Effector memory CD8-positive, alpha-beta T cell (primary cell): ENCODE results near the gene PKLR.

ENCODE experiments used
- ATAC-seq: fragments of 150-1000 bp; cut with Tn5 transposase; replicated peaks from 2 replicates; pipeline ENCODE4 v1.10.0; 2021; ENCODE audit warnings: mild to moderate bottlenecking, moderate library complexity
- DNase-seq, 3 experiments: peaks; one replicate each; pipeline ENCODE4 v3.0.0; 2021
- H3K27ac Mint-ChIP-seq, 2 donors: one replicate each; pipeline ENCODE4 v1.8.0; 2022; ENCODE audit warnings: mild to moderate bottlenecking in 2 of 2, mixed read lengths in 2 of 2, moderate library complexity in 2 of 2
- H3K27me3 Mint-ChIP-seq, 2 donors: one replicate each; pipeline ENCODE4 v1.8.0; 2022; ENCODE audit warnings: mixed read lengths in 2 of 2
- H3K36me3 Mint-ChIP-seq: one replicate; pipeline ENCODE4 v1.8.0; 2022; ENCODE audit warnings: mild to moderate bottlenecking, moderate library complexity, mixed read lengths; ENCODE audit not compliant: insufficient read depth
- H3K4me1 Mint-ChIP-seq, 2 donors: one replicate each; pipeline ENCODE4 v1.8.0; 2022; ENCODE audit warnings: low read depth in 2 of 2, mixed read lengths in 2 of 2
- H3K4me3 Mint-ChIP-seq, 2 donors: one replicate each; pipeline ENCODE4 v1.8.0; 2022; ENCODE audit warnings: mild to moderate bottlenecking in 2 of 2, mixed read lengths in 2 of 2, moderate library complexity in 2 of 2
- H3K9me3 Mint-ChIP-seq, 2 donors: one replicate each; pipeline ENCODE4 v1.8.0; 2022; ENCODE audit warnings: mixed read lengths in 2 of 2

Gene PKLR

DNA sequence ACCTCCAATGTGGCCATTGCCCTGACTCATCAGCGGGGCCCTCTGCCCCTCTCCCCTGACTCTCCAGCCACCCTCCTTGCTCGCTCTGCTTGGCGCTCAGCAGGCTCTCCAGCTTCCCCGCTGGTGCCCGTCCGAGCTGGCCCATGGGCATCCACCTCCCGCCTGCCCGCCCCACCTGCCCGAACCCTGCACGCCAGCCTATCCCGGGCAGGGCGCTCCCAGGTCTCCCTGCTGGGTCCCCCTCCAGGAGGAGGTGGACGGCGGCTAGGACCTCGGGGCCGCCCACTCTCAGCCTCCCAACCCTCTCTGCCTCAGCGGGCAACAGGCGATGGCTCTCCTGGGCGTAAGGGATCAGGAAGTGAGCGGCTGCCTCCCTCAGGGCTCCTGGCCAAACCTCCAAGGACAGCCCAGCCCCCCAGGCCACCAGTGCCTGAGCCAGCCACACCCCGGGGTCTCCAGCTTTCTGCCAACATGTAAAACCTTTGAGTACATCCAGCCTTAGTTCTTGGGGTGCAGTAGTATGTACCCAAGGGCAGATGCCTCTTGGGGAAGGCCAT is 13.2 kb downstream of the PKLR start:
- no peak overlapping the region for H3K27ac Mint-ChIP-seq
- H3K4me3 Mint-ChIP-seq, result no peak overlapping the region
- ATAC-seq, result no peak
- H3K9me3 Mint-ChIP-seq, result no peaks in the 10 kb centered on the region
- DNase-seq, result no peak
- peaks cover 0 to 18% of the 10 kb centered on the region in 2 donors for H3K27me3 Mint-ChIP-seq
- H3K36me3 Mint-ChIP-seq, result peaks cover 2% of the 10 kb centered on the region
- no peaks in the 10 kb centered on the region for H3K4me1 Mint-ChIP-seq

DNA sequence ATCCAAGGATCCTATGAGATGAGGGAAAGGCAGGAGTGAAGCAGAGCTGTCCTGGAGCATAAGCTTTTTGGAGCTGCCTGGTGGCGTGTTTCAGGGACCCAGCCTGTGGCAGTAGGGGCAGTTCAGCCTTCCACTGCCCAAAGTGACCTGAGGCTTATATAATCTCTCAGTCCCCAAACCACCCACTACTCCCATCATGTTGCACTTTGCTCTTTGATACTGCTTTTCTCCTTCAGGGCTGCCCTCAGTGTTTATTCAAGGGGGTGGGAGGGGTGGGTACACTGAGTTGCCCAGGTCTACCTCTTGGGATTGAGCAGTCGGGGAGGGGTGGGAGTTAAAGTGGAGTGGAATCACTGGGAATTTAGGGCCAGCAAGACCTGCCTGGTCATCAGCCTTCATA is 14.7 kb downstream of the PKLR start:
- no peaks in the 10 kb centered on the region for H3K9me3 Mint-ChIP-seq
- no peaks in the 10 kb centered on the region for H3K4me1 Mint-ChIP-seq
- peaks cover 0 to 13% of the 10 kb centered on the region in 2 donors for H3K27me3 Mint-ChIP-seq
- no peak overlapping the region for H3K4me3 Mint-ChIP-seq
- H3K36me3 Mint-ChIP-seq, result peaks cover 2% of the 10 kb centered on the region
- H3K27ac Mint-ChIP-seq, result no peak overlapping the region
- DNase-seq (no peak), ATAC-seq (no peak)

DNA sequence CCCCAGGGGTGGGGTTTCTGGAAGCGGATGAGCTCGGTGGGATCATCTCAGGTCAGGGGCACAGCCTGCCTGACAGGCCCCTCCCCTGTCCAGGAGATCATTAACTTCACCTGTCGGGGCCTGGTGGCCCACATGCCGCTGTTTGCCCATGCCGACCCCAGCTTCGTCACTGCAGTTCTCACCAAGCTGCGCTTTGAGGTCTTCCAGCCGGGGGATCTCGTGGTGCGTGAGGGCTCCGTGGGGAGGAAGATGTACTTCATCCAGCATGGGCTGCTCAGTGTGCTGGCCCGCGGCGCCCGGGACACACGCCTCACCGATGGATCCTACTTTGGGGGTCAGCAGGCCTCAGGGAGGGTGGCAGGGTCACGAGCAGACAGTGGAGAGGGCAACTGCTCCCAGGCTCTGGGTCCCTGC is 15.6 kb downstream of the PKLR start:
- H3K36me3 Mint-ChIP-seq, result peaks cover under 1% of the 10 kb centered on the region
- H3K27ac Mint-ChIP-seq, result no peak overlapping the region
- no peak for DNase-seq
- peaks cover 0 to 9% of the 10 kb centered on the region in 2 donors for H3K27me3 Mint-ChIP-seq
- H3K4me3 Mint-ChIP-seq, result no peak overlapping the region
- no peak for ATAC-seq
- no peaks in the 10 kb centered on the region for H3K4me1 Mint-ChIP-seq
- H3K9me3 Mint-ChIP-seq, result no peaks in the 10 kb centered on the region

DNA sequence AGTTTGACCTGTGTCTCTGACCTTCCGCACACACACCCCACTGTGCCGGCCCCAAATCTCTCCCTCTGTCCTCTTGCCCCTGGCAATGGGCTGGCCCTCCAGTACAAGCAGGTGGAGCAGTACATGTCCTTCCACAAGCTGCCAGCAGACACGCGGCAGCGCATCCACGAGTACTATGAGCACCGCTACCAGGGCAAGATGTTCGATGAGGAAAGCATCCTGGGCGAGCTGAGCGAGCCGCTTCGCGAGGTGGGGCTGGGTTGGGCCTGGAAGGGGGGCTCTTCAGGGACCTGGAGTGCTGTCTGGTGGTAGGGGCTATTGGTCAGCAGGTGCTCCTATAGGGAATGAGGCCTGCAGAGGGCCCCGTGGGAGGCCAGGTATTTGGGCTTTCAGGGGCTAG is 16.2 kb downstream of the PKLR start:
- Mint-ChIP-seq H3K27ac (no peak overlapping the region), H3K27me3 (peaks cover 0 to 3% of the 10 kb centered on the region in 2 donors), H3K9me3 (no peaks in the 10 kb centered on the region), H3K36me3 (no peaks in the 10 kb centered on the region), H3K4me1 (no peaks in the 10 kb centered on the region), H3K4me3 (no peak overlapping the region)
- no peak for DNase-seq
- ATAC-seq, result no peak

DNA sequence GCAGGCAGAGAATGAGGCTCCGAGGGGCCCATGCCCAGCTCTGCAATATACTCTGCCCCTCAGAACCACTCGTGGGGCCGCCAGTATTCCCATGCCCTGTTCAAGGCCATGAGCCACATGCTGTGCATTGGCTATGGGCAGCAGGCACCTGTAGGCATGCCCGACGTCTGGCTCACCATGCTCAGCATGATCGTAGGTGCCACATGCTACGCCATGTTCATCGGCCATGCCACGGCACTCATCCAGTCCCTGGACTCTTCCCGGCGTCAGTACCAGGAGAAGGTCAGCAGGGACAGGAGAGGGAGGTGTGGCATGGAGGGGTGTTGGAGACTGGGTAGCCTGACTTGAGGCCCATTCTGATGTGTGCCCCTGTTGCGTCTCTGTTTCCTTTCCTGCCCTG is 16.8 kb downstream of the PKLR start:
- H3K4me1 Mint-ChIP-seq, result no peaks in the 10 kb centered on the region
- no peaks in the 10 kb centered on the region for H3K36me3 Mint-ChIP-seq
- H3K27me3 Mint-ChIP-seq, result no peaks in the 10 kb centered on the region
- H3K4me3 Mint-ChIP-seq, result no peak overlapping the region
- DNase-seq (no peak), ATAC-seq (no peak)
- H3K9me3 Mint-ChIP-seq, result no peaks in the 10 kb centered on the region
- no peak overlapping the region for H3K27ac Mint-ChIP-seq

DNA sequence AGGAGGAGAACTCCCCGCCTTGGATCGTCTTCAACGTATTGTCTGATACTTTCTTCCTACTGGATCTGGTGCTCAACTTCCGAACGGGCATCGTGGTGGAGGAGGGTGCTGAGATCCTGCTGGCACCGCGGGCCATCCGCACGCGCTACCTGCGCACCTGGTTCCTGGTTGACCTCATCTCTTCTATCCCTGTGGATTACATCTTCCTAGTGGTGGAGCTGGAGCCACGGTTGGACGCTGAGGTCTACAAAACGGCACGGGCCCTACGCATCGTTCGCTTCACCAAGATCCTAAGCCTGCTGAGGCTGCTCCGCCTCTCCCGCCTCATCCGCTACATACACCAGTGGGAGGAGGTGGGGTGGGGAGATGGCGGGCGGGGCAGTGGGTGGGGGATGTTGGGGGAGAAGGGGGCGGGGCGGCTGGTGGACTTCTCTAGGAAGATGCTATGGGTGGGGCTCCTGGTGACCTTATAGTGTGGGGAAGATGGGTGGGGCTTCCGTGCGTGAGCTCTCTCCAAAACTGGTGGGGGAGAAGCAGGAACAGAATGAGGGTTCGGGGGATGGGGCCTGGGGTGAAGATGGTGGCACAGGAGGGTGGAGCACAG is 18.6 kb downstream of the PKLR start:
- H3K27me3 Mint-ChIP-seq, result no peaks in the 10 kb centered on the region
- H3K4me1 Mint-ChIP-seq, result peaks cover 0 to 3% of the 10 kb centered on the region in 2 donors
- DNase-seq (no peak), ATAC-seq (no peak)
- no peaks in the 10 kb centered on the region for H3K36me3 Mint-ChIP-seq
- H3K27ac Mint-ChIP-seq, result no peak overlapping the region
- no peaks in the 10 kb centered on the region for H3K9me3 Mint-ChIP-seq
- H3K4me3 Mint-ChIP-seq, result no peak overlapping the region

DNA sequence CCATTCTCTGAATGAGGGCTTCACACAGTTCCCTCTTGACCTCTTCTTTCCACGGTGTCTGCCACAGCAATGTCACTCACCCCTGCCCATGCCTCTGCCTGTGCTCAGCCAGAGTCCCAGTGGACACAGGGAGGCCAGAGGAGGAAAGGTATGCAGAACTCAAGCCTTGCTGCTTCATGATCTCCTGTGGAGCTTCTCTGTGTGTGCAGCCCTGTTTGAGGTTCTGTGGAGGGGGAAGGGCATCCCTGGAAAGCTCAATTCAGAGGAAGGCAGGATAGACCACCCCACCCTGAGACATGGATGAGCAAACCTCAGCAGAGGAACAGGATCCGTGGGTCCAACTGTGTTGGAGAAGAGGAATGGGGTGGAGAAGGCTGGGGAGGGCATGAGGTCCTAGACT is 22.0 kb downstream of the PKLR start:
- H3K27me3 Mint-ChIP-seq, result no peaks in the 10 kb centered on the region
- H3K9me3 Mint-ChIP-seq, result no peaks in the 10 kb centered on the region
- no peak overlapping the region for H3K27ac Mint-ChIP-seq
- ATAC-seq (no peak), DNase-seq (no peak)
- no peaks in the 10 kb centered on the region for H3K36me3 Mint-ChIP-seq
- H3K4me3 Mint-ChIP-seq, result no peak overlapping the region
- H3K4me1 Mint-ChIP-seq, result peaks cover 10 to 12% of the 10 kb centered on the region in 2 donors

DNA sequence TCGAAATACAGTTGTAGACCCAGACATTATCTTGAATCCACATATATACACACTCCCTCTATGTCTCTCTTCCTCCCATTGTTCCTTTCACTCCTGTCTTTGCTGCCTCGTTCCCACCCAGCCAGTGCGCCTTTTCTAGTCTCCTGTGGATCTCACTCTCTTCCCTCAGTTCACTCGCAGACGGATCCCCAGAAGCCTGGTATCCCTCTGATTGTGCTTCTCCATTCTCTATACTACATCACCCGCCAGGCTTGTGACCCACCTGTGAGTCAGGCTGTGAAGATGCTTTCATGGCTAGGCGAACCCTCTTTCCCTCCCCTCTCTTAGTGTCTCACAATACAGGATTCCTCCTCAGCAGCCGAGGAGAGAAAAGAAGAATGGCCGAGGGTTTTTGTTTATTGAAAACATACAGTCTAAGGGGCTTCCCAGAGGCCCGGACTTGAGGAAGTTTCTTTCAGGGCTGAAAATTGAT is 22.5 kb downstream of the PKLR start:
- peak overlapping the region in 1 of 2 donors; percentile 1 for H3K27ac Mint-ChIP-seq
- peak overlapping the region; percentile 68 to 78 for H3K4me3 Mint-ChIP-seq
- DNase-seq (no peak), ATAC-seq (no peak)
- peaks cover 11 to 13% of the 10 kb centered on the region in 2 donors for H3K4me1 Mint-ChIP-seq
- no peaks in the 10 kb centered on the region for H3K36me3 Mint-ChIP-seq
- no peaks in the 10 kb centered on the region for H3K9me3 Mint-ChIP-seq
- H3K27me3 Mint-ChIP-seq, result no peaks in the 10 kb centered on the region

DNA sequence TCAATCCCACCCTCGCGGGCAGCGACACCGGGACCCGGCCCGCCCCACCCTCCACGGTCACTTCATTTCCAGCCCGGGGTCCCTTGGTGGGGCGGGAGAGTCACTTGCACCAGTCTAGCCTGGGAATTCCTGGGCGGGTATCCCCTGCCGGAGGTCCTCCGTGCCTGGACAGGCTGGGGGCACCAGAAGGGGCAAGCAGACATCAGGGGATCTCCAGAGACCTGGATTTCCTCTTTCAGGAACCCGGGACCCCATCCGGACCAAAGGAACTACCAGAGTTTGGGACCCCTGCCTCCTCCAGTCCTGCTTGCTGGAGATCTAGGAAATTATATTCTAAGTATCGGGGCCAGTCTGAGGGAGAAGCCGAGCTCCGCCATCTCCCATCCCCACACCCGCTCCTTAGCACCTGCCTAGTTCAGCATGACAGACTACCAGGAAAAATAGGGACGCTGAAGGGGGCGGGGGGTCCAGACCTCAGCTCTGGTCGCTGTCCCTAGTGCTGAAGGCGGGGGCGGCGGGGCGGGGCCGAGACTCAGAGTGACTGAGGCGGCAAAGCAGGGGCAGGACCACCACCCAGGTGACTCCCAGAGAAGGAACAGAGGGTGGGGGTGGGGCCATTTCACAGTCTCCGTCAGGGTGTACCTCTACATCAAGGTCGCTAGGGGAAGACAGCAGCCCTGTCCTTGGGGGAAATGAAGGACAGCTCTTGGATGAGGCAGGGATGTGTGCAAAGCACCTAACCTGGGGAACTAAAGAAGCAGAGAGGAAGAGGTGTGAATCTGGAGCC is 23.1 kb downstream of the PKLR start:
- DNase-seq (peak; percentile 64 to 69 (median 68)), ATAC-seq (peak; percentile 47)
- peak overlapping the region in 1 of 2 donors; percentile 1 for H3K27ac Mint-ChIP-seq
- H3K27me3 Mint-ChIP-seq, result no peaks in the 10 kb centered on the region
- no peaks in the 10 kb centered on the region for H3K9me3 Mint-ChIP-seq
- H3K4me1 Mint-ChIP-seq, result peaks cover 16 to 18% of the 10 kb centered on the region in 2 donors
- peak overlapping the region; percentile 68 to 78 for H3K4me3 Mint-ChIP-seq
- no peaks in the 10 kb centered on the region for H3K36me3 Mint-ChIP-seq

DNA sequence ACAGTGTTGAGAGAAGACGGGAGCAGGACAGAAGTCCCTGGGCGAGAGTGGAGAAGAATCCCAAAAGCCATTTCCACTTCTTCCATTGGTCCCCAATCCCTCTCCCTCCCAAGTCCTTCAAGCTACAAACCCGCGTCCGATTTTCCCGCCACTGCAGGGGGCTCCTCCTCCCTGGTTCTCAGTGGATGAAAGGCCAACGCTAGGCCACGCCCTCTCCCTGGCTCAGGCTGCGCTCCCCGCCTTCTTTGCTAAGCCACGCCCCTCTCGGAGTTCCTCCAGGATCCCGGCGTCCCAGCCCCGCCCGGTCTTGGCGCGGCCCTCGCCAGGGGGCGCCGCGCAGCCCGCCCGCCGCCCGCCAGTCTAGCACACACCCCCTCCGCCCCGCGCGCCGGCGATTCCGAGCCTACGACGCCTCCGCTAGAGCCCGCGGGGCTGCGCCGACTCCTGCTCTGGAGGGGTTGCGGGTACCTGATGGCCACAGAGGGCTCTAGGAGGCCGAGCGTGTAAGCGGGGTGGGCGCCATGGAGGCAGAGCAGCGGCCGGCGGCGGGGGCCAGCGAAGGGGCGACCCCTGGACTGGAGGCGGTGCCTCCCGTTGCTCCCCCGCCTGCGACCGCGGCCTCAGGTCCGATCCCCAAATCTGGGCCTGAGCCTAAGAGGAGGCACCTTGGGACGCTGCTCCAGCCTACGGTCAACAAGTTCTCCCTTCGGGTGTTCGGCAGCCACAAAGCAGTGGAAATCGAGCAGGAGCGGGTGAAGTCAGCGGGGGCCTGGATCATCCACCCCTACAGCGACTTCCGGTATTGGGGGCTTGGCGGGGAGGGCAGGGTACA is 24.0 kb downstream of the PKLR start, which contains the start of gene HCN3:
Gene HCN3, plus strand, starts transcription at position 394 of the 832 bp plus-strand sequence. Its CDS starts 128 bp downstream, at position 522.
- Mint-ChIP-seq H3K4me3 (peak within 1 kb of the TSS; percentile 68 to 78), H3K9me3 (no peaks in the 10 kb centered on the region)
- ATAC-seq, result peak; percentile 52

DNA sequence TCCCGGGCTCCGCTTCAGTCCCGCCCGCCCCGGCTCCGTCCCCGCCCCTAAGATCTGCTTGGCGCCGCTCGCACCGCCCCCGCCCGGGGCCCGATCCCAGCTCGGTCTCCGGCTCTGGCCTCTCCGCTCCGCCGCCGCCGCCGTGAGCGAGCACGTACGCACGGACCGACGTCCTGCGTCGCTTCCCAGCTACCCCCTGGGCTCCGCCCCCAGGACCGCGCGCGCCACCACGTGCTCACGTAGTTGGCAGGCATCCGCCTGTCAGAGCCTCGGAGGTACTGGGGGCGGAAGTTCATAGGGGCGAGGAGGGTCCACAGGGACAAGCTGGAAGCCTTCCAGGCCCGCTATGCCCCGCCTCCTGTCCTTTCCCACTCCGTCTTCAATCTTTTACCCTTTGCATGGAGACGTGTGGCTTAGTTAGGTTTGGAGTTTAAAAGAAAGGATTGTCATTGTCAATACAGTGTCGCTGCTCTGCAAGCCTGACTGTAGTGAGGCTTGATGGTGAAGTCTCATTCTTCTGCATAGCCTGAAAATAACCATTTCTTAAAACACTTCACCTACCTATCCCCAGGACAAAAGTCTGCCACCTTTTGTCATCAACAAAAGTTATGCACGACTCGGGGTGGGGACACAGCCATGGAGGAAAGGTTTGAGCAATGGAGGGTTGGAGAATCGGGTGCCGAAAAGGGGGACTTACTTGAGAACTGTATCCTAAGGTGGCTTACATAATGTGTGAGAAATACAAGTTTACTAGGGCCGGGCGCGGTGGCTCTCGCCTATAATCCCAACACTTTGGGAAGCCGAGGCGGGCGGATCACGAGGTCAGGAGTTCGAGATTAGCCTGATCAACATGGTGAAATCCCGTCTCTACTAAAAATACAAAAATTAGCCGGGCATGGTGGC is 27.6 kb downstream of the PKLR start, which contains the start of gene CLK2:
Gene CLK2, minus strand, starts transcription at position 162 of the 903 bp plus-strand sequence. CDS start 2,527 bp downstream, outside the sequence.
- H3K27me3 Mint-ChIP-seq, result no peaks in the 10 kb centered on the region
- DNase-seq, result peak; percentile 89 to 92 (median 90)
- no peaks in the 10 kb centered on the region for H3K9me3 Mint-ChIP-seq
- peaks cover 36% of the 10 kb centered on the region for H3K36me3 Mint-ChIP-seq
- peak within 1 kb of the TSS; percentile 79 to 83 for H3K4me3 Mint-ChIP-seq
- peak; percentile 87 for ATAC-seq
- H3K4me1 Mint-ChIP-seq, result peaks cover 27 to 33% of the 10 kb centered on the region in 2 donors
- peak within 1 kb of the TSS; percentile 87 to 96 for H3K27ac Mint-ChIP-seq

More for the DNA sequence above, 24.0 kb downstream of the PKLR start, which contains the start of gene HCN3:
- peak; percentile 77 to 81 (median 81) for DNase-seq
- H3K36me3 Mint-ChIP-seq, result peaks cover 3% of the 10 kb centered on the region
- no peaks in the 10 kb centered on the region for H3K27me3 Mint-ChIP-seq
- peaks cover 22 to 24% of the 10 kb centered on the region in 2 donors for H3K4me1 Mint-ChIP-seq
- H3K27ac Mint-ChIP-seq, result peak within 1 kb of the TSS; percentile 1 to 19
